Transverse colon (tissue), 4 donors: ENCODE data around the gene PLD5. TPM values are rescaled to one million over a fixed set of nuclear protein-coding genes. Genes with fewer than 3 reads are reported as not detected.

Experiments
- DNase-seq: peaks from one replicate; pipeline ENCODE4 v3.0.0-alpha.2; 2019
- H3K27ac ChIP-seq, 4 donors: fragments of 200-600 bp; sonication (generic); 2 replicates each; pipeline ENCODE4 v1.5.1; 2016 to 2018; ENCODE audit warnings: inconsistent platforms in 4 of 4
- H3K27me3 ChIP-seq: fragments of 200-600 bp; sonication (generic); 2 replicates; pipeline ENCODE4 v1.5.1; 2017; ENCODE audit warnings: inconsistent platforms
- H3K36me3 ChIP-seq, 4 donors: fragments of 200-600 bp; sonication (generic); 2 replicates each; pipeline ENCODE4 v1.5.1; 2017 to 2019; ENCODE audit warnings: inconsistent platforms in 4 of 4
- H3K4me1 ChIP-seq, 4 donors: fragments of 200-600 bp; sonication (generic); 2 replicates each; pipeline ENCODE4 v1.5.1; 2017 to 2020; ENCODE audit warnings: inconsistent platforms in 4 of 4
- H3K4me3 ChIP-seq, 4 donors: fragments of 200-600 bp; sonication (generic); 1 replicate in 1 of 4; 2 replicates in 3 of 4; pipeline versions ENCODE4 v1.5.1 to v1.6.1; 2017 to 2019; ENCODE audit warnings: inconsistent platforms in 4 of 4
- H3K9me3 ChIP-seq, 2 donors: fragments of 200-600 bp; sonication (generic); 2 replicates each; pipeline ENCODE4 v1.5.1; 2017 to 2019; ENCODE audit warnings: inconsistent platforms in 2 of 2
- CTCF ChIP-seq, 5 experiments: fragments of 200-600 bp in 3 of 5; fragments of 450-650 bp in 2 of 5; sonication (generic) in 3 of 5; IDR thresholded peaks; 1 replicate in 2 of 5; 2 replicates in 3 of 5; pipeline ENCODE4 v1.5.1; 2016 to 2017; ENCODE audit warnings: antibody characterized with exemption in 5 of 5, inconsistent platforms in 3 of 5, mild to moderate bottlenecking in 2 of 5, moderate library complexity in 1 of 5
- EP300 ChIP-seq: sonication (generic); formaldehyde crosslinking; IDR thresholded peaks from one replicate; pipeline ENCODE4 v1.6.1; 2017; ENCODE audit warnings: antibody characterized with exemption, low read depth
- POLR2A ChIP-seq: fragments of 450-650 bp; IDR thresholded peaks from one replicate; pipeline ENCODE4 v1.6.1; 2016; ENCODE audit warnings: antibody characterized with exemption, mild to moderate bottlenecking, moderate library complexity
- POLR2AphosphoS5 ChIP-seq, 3 donors: sonication (generic); formaldehyde crosslinking; IDR thresholded peaks; one replicate each; pipeline ENCODE4 v1.6.1; 2016; ENCODE audit warnings: antibody characterized with exemption in 3 of 3
- WGBS, 2 donors: methylation state at CpG; one replicate each; pipeline ENCODE4 v1.1.5; 2018; ENCODE audit warnings: low coverage in 1 of 2; 5-methylcytosine and 5-hydroxymethylcytosine counted together
- in situ Hi-C, 4 donors: fragments of 200-750 bp; cut with MboI; loops; one replicate each; pipeline versions ENCODE4 v1.15.0 to v1.15.1; 2017; ENCODE audit warnings: low sequenced_read_pairs in 3 of 4, low pct_ligation_motif_present in 1 of 4, low pct_unique_long_range_greater_than_20kb in 1 of 4
- intact Hi-C: fragments of 100-400 bp; cut with DNase I; formaldehyde crosslinking; loops from one replicate; pipeline ENCODE4 v1.15.1; 2023; ENCODE audit warnings: low total_unique reads
- total RNA-seq, 4 donors: library from RNA; depleted of rRNA; stranded (reverse); fragments of >200 nt; gene quantifications; one replicate each; pipeline ENCODE4 v1.1.0, GENCODE V29; 2016

Gene PLD5
- total RNA-seq, result under 1 TPM in 1 of 4 donors, not detected in 3; 0.16 TPM

- peak within 1 kb of the TSS in 3 of 4 donors; percentile 6 to 48 (median 24) for H3K4me3 ChIP-seq
- intact Hi-C loops, result no loop called here
Observed at GRCh38 chr1:242524571-242525359, at the start of gene PLD5. PLD5 (minus strand) TSS chr1:242524697.

GRCh38 chr1:242569867-242570266 lies 45.4 kb upstream of the PLD5 start:
- DNase-seq, result no peak
- no peaks in the 10 kb centered on the region for H3K4me1 ChIP-seq
- no peaks in the 10 kb centered on the region for H3K9me3 ChIP-seq
- TF ChIP-seq EP300 (no peak), POLR2A (no peak), POLR2AphosphoS5 (IDR thresholded peaks at IDR 0.05) (no peak), CTCF (IDR thresholded peaks at IDR 0.05) (no peak)
- WGBS, 2 donors, result 57 to 100% methylated on average over 1 of the region's 1 CpG
- no peaks in the 10 kb centered on the region for H3K27me3 ChIP-seq
- H3K36me3 ChIP-seq, result no peaks in the 10 kb centered on the region
- in situ Hi-C loops (no loop called here), intact Hi-C loops (no loop called here)
- no peak overlapping the region for H3K27ac ChIP-seq
- no peak overlapping the region for H3K4me3 ChIP-seq

More at GRCh38 chr1:242524571-242525359, at the start of gene PLD5:
- no peak for DNase-seq
- peaks cover 70% of the 10 kb centered on the region for H3K27me3 ChIP-seq
- TF ChIP-seq POLR2A (no peak), EP300 (no peak), POLR2AphosphoS5 (IDR thresholded peaks at IDR 0.05) (no peak), CTCF (IDR thresholded peaks at IDR 0.05) (no peak)
- in situ Hi-C loops, result no loop called here
- no peaks in the 10 kb centered on the region for H3K36me3 ChIP-seq
- H3K27ac ChIP-seq, result no peak within 1 kb of the TSS
- WGBS, 2 donors, result 2 to 4% methylated on average over 19 to 34 of the region's 77 CpGs
- no peaks in the 10 kb centered on the region for H3K9me3 ChIP-seq
- H3K4me1 ChIP-seq, result peaks cover 0 to 16% (median 13%) of the 10 kb centered on the region in 4 donors

- Histone ChIP-seq H3K36me3 (no peaks in the 10 kb centered on the region), H3K9me3 (no peaks in the 10 kb centered on the region), H3K27me3 (no peaks in the 10 kb centered on the region), H3K27ac (no peak overlapping the region), H3K4me1 (no peaks in the 10 kb centered on the region), H3K4me3 (no peak overlapping the region)
- intact Hi-C loops, result no loop called here
- no peak for TF ChIP-seq CTCF (IDR thresholded peaks at IDR 0.05)
- TF ChIP-seq POLR2AphosphoS5 (IDR thresholded peaks at IDR 0.05), result no peak
- TF ChIP-seq POLR2A, result no peak
- 85 to 94% methylated on average over 2 to 9 of the region's 9 CpGs for WGBS, 2 donors
- no peak for DNase-seq
- in situ Hi-C loops, result no loop called here
Observed at GRCh38 chr1:242568666-242569065, 44.2 kb upstream of the PLD5 start.

- no peaks in the 10 kb centered on the region for H3K9me3 ChIP-seq
Observed at GRCh38 chr1:242567596-242567995, 43.1 kb upstream of the PLD5 start.

More at GRCh38 chr1:242567596-242567995, 43.1 kb upstream of the PLD5 start:
- TF ChIP-seq EP300 (no peak), POLR2AphosphoS5 (IDR thresholded peaks at IDR 0.05) (no peak), CTCF (IDR thresholded peaks at IDR 0.05) (no peak), POLR2A (no peak)
- Histone ChIP-seq H3K27me3 (no peaks in the 10 kb centered on the region), H3K36me3 (no peaks in the 10 kb centered on the region), H3K27ac (no peak overlapping the region), H3K4me3 (no peak overlapping the region), H3K4me1 (no peaks in the 10 kb centered on the region)
- in situ Hi-C loops (no loop called here), intact Hi-C loops (no loop called here)
- DNase-seq, result no peak
- 10 to 41% methylated on average over 2 to 3 of the region's 3 CpGs for WGBS, 2 donors
